Middle frontal gyrus (tissue), 1 donor: ENCODE data around the gene CH25H.

Source experiments
- DNase-seq: peaks from one replicate; pipeline ENCODE4 v3.0.0-alpha.2; 2015; ENCODE audit warnings: low spot score; ENCODE audit errors: extremely low spot score

CH25H gene

DNA sequence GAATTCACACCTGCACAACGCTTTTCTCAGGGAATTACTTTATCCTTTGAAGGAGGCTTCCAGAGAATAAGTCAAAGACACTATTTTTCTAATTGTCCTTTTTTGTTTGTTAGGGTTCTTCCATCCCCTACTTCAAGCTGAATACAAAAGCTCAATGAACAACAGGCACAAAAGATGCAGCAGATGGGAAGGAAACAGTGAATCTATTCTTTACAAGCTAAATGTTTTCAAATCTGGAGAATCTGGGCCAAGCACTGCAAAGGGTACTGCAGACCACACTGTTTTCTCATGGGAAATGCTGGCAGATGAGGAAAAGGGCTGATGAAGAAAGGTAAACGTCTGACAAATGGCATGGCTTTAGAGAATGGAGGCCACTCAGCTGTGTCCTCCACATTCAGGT, 25.9 kb upstream of the CH25H start:
- DNase-seq: no peak

DNA sequence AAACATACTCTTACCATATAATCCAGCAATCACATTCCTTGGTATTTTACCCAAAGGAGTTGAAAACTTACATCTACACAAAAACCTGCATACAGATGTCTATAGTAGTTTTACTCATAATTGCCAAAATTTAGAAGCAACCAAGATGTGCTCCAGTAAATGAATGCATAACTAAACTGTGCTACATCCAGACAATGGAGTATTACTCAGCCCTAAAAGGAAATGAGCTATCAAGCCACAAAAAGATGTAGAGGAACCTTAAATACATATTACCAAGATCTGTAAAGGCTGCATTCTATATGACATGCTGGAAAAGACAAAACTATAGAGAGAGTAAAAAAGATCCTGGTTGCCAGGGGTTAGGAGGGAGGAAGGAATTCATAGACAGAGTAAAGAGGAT, 21.8 kb upstream of the CH25H start:
- no peak for DNase-seq

DNA sequence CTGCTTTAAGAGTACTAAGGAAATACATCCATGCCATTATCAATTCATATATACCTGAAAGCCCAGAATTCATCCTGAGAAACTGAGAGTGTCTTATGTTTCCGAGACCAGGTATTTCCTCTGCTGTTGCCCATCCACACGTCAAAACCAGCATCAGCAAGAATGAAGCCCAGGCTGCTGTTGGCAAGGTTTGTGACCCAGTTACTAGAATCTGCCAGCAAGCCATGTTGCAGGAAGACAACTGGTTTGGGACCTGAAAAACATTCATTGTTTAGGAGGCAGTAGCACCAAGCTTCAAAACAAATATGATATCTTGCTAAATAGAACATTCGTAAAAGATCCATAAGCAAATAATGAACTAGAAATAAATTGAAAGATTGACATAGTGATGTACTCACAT, 21.0 kb upstream of the CH25H start:
- DNase-seq: no peak

DNA sequence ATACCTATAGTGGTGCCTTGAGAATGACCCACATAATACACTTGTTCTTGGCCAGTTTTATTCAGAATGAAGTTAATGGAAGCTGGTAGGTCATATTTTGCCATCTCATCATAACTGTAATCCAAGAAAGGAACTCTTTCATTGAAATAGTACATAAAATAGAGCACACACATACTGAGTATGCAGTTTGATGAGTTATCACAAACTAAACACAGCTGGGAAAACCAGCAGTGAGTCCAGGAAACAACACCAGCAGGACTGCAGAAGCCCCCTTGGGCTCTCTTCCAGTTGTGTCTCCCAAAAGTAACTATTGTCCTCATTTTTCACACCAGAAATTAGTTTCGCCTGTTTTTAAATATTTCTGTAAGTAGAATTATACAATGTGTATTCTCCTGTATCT, 19.8 kb upstream of the CH25H start:
- no peak for DNase-seq

DNA sequence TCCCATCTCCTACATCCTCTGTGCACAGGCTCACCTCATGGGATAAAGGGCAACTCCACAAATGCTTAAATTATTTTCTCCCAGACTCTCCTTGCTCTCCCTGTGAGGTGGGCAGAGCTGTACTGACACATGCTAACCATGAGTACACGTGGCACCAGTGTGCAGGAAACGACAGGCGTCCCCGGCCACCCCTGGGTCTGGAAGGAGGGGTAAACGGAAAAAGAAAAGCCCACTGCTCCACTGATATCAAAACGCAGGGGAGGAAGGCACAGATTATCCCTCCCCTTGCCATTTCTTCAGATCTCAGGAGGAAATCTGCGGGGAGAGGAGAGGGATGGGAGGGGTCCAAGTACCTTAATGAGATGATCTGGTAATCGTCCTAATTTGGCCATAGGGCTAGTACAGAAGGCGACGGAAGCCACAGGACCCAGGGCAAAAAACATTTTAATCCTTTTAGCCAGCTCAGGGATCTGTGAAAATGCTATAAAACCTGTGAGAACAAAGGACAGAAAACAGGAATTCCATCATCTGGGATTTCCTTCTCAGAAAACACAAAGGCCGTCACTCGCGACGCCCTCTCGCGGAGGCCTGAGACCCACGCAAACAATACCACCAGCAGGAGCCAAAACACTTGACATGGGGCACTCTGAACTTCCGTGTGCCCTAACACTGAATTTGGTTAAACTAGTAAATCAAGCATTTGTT, 17.8 kb upstream of the CH25H start:
- DNase-seq: no peak

DNA sequence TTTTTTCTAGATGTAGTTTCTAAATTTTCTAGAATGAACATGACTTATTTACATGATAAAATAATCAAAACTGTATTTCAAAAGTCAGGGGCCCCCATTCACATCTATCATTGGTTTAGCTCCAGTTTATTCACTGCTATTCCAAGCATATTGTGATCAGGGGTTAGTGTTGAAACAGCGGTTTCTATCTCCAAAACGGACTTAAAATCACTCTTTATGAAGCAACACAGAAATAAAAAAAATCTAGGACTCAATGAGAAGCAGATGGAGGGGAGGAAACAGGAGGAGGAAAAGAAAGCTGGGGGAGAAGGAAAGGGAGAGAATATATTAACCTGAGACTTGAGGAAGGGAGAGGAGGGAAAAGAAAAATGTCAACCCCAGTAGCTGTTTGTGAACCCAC, 14.8 kb upstream of the CH25H start:
- no peak for DNase-seq

DNA sequence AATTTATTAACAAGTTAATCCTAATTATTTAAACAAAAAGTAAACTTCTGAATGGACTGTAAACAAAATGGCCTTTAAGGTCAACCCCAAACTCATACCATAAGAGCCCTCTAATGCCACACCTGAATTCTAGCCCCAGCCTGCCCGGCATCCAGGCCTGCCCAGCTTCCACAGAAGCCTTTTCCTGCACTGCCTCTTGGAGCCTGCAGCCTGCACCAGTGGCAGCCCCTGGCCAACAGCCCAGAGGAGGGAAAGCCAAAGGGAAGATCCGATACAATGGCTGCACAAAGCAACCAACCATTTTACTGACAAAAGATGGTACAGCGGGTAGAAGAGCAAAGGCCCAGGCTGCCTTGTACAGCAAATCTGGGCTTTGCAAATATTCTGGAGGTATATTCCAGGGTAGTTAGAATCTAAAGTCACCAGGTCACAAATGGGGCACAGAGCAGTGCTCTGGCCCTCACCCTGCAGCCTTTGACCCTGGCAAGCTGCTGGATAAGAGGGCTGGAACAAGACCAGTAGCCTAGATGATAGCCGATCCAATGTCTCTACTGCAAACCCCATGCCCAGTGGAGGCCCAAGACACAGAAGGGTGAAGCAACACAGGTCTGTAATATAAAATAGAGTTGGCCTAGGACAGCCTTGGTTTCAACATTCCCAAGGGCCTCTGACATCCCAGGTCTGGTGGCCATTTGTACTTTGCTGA, 12.5 kb upstream of the CH25H start:
- no peak for DNase-seq

DNA sequence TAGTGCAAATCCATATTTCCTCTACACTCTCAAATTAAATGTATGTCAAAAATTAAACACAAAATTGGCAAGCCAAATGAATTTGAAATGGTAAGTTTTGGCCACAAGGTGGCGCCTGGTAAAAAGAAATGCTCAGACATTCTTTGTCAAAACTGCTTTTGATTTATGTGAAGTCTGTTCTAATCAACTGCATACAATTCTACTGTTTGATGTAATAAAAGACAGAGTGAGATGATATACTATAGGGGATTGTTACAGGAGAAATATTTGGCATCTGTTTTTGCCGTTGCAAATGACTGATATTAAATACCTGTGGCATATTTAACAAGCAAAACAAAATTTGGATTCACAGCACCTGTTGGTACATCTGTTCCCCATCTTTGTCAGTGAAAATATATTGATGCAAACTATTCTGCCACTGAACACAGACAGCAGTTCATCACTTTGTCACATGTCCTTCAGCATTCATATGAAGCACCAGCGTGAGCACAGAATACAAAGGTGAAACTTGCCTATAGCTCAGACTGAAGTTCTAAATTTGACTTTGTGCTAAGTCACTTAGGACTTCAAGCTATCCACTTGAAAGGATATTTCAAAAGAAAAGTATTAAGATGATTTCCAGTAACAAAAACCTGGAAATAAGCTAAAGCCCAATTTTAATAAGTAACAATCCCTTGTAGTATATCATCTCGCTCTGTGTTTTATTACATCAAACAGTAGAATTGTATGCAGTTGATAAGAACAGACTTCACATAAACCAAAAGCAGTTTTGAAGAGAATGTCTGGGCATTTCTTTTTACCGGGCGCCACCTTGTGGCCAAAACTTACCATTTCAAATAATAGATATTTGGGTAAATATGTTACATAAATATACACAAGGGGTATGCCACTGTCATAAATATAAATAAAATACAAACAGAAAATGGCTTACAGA, 10.2 kb upstream of the CH25H start:
- DNase-seq: peak; percentile 79

DNA sequence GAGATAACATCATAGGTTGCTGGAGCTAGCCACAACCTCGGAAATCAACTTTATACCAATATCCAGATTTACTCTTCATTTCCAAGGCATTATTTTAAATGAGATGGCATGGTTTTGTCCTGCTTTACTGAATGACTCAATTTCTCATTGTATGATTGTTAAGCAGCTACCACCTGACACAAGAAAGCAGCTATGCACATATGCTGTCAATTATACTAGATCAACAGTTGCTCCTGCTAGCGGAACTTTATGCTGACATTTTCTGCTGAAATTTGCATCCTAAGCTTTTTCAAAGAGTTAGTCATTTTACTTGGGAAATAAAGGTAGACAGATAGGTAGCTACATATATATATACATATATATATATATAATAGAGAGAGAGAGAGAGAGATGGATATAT, 8.9 kb upstream of the CH25H start:
- no peak for DNase-seq

DNA sequence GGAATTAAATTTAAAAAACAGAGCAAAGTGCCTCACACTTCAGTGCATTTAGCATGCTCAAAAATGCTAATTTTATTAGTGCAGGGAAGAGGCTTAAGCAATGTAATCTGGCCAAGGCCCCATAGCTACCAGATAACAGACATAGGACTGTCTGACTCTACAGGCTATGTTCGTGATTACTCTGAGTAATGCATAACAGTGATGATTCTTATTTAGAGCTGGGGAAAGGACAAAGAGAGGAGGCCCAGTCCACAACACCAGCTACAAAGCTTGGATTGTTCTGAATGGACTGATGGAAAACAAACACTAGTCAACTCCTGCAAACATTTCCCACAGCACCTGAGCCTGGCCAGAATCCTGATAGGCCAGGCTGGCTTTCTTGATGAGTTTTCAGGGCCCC, 8.4 kb upstream of the CH25H start:
- no peak for DNase-seq

DNA sequence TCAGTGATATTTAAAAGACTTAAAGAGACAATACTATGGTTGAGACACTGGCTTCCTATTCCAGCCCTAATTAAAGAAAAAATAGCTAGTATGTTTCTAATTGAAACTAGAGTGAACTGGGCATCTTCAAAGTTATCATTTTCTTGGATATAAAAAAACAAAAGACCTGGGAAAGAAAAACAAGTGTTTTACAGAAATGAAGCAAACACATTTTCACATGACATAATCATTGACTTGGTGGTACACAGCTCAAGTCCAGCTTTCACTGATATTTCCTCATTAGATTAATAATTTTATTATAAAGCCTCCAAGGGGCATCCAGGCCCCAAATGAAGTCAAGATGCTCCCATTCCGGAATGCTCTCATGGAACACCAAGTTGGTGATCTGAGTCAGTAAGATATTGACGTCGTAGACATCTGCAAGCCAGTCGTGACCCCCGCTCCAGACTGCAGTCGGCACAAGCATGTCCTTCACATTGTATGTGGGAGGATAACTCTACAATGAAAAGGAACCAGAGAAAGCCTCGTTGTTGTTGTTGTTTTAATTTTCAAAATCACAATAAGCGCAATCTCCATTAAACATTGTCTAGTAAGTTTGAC, 7.5 kb upstream of the CH25H start:
- DNase-seq: no peak

DNA sequence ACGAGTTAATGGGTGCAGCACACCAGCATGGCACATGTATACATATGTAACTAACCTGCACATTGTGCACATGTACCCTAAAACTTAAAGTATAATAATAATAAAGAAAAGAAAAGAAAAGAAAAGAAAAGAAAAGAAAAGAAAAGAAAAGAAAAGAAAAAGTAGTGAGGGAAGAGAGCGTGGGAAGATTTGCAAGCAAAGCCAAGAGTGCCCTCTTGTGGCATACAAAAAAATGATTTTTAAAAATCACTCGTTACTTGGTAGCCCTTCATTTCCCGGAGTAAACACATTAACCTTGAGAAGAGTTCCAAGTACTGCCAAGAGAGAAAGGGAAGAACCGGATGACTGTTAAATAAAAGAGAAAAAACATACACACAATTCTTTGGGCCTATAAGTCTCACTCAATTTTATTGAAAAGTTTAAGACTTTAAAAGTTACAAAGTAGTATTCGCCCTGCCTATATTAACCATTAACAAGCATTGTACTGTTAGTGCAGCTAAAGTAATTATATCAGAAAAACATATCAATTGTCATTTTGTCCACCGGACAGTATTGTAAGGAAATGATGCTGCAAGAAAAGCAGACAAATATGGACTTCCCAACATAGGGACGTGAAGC, 6.2 kb upstream of the CH25H start:
- DNase-seq: no peak

DNA sequence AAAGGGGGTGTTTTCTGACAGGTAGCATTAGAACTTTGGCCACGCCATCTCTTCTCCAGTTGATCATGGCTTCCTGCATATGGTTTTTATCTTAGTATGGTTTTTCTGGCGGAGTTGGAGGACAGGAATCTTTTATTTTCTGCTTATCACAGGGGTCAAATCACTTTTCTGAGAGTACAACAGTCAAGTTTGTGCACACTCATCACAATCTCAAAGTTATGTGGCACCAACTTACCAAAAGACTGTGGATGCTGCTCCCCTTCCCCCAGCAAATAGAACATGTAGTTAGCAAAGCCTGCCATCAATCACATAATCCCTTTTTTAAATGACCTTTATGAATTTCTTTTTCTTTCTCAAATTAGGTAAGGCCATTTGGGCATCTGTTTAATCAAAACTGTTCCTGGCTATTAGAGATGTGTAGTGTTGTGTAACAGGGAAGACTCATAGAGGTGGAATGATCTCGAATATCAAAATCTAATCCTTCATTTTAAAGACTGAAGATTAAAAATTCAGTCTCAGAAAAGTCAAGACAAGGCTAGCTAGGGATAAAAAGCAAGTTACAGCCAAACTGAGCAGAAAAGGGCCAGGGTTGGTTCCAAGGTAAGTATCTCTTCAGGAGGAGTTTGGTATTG, 3.8 kb upstream of the CH25H start:
- no peak for DNase-seq

DNA sequence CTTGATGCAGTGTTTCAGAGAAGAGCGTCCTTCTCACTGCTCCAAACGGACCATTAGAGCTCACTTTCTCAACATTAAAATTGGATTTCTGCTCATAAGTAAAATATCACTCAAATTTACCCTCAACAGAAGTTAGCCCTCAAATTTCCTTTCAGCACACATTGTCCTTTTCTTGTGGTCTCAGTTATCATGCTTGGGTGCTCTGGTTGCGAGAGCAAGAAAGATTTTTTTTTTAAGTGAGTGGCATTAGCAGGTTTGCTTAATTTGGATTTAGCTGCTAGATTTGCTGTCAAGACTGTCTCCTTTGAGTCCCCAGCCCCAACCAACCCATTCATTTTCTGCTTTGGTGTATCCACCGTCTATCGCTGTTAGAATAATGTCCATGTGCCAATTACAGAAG, 2.6 kb upstream of the CH25H start:
- no peak for DNase-seq

DNA sequence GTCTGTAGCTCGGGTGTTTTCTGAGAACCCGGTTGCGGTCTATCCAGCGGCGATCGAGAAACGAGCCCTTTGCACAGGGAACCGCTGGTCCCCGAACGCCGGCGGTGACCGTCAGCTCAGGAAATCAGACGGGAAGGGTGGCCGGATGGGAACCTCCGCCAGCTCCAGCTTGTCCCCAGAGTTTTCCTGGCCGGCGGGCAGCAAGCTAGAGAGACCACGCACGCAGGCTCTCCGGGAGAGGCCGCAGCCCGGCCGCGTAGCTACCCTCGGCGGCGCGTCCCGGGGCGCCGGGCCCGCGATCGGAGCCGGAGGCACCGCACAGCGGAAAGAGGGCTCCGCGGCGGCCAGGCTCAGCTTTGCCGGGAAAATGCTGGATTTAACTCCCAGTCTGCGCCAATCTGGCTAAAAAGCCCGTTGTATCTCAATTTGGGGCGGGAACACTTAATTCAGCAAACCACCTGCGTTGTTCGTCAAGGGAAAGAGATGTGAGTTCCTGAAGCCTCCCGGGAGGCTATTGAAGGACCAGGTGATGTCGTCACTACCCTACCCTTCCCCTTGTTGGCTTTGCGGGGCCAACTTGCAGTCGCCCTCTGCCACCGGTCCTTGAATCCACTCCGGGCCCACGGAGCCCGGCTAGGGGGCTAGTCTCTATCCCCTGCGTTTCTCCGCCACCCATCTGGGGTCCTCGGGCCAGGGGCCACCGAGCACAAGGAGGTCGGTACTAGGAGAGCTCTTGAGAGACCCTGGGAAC, 859 bp upstream of the CH25H start:
- DNase-seq: no peak

DNA sequence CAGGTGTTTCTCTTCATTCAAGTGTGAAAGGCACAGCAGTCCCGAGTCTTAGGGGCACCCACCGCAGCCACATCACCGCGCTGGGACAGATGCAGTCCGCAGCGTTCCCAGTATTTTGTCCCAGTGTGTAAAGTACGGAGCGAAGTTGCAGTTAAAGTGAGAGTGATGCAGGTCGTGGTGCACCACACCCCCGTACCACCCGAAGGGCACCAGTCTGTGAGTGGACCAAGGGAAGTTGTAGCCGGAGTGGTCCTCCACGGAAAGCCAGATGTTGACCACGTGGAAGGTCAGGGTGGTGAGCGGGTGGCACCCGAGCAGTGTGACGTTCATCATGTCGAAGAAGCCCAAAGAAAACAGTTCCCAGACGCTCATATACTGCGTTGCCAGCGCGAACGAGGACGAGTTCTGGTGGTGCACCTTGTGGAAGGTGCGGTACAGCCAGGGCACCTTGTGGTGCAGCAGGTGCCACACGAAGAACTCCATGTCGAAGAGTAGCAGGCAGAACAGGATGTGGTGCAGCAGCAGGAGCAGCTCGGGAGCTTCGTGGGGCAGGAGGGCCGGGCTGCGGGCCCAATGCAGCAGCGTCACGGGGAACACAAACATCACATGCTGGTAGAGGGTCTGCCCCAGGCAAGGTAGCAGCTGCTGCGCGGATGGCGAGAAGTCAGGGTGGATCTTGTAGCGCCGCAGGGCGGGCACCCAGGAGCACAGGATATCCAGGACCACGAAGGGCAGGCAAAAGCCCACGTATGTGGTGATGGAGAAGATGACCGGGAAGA, 526 bp downstream of the CH25H start:
- DNase-seq: no peak

DNA sequence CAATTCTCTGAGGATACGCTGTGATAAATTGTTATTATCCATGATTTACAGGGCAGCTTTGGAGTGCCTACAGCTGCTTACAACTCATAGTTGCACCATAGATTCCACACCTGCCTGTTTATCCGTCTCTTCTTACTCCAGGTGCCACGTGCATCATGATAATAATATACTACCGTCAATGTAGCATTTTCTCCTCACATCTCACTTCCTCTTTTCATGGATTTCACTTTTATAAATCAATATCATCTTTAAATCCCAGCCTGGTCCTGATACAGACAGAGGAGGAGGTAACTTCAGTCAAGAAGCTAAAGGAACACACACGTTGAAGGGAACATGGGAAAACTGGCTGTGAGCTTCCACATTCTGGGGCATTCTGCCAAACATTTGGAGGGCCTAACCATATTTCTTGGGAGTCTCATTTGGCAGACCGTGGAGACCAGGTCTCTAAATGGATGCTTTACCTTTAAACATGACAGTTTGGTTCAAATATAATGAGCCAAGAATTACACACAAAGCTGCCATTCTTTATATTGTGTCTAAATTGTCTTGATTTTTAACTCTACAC, 2.4 kb downstream of the CH25H start:
- DNase-seq: no peak

DNA sequence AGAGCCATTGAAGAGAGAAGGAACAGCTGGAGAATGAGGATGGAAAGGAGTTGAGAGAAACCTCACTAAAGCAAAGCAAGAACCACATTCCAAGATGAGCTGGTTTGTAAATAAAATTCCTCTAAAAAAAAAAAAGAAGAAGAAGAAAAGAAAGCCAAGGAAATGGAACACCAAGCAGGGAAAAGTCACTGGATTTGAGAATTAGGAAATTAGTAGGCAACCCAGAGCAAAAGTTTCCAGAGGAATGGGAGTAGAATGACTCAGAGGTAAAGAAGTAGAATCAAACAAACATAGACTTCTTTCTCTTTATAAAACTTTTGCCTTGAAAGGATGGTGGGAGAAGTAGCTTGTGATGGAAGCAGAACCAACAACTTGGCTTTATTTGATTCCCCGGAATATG, 3.9 kb downstream of the CH25H start:
- no peak for DNase-seq

DNA sequence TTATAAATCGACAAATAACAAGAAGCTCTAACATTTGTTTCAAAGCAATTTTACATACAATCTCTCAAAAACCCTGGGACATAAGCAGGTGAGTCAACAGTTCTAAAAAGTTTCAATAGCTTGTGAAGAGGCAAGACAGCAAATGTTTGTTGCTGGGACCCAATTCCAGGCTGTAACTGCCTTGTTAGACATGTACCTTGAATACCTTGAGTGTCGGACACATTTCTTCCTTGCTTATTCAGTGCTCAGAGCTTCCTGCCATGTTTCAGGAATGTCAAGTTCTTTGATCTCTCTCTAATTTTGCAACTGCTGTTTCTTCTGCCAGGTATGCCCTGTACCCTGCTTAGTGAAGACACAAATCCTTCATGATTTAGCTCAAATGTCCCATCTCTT, 5.1 kb downstream of the CH25H start:
- DNase-seq: no peak
